ENCODE data around the gene HNRNPC. TPM values are rescaled to one million over a fixed set of nuclear protein-coding genes. Genes with fewer than 3 reads are reported as not detected.
"Not testable (repeated sequence)": the region's sequence is repeated elsewhere in the genome, so short reads cannot be mapped to it uniquely, and the experiment has no call there.

HNRNPC gene
- polyA plus RNA-seq, 3 donors from 2014 or later, result 622 to 879 (median 758) TPM

DNA sequence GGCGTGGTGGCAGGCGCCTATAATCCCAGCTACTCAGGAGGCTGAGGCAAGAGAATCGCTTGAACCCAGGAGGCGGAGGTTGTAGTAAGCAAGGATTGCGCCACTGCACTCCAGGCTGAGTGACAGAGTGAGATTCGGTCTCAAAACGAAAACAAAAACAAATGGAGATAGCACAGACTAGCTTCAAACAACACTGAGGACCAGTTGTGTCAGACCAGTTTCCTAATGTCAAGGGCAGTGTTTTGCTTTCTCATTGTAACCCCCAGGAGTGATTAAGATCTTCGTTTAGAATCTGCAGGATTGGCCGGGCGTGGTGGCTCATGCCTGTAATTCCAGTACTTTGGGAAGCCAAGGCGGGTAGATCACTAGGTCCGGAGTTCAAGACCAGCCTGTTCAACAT is 29.1 kb upstream of the HNRNPC start:
- DNase-seq, result no peak
- Mint-ChIP-seq H3K27me3 (ENCODE audit: low read depth in 3 of 3) (peaks cover 0 to 20% (median 9%) of the 10 kb centered on the region in 3 donors), H3K4me3 (no peak overlapping the region), H3K9me3 (no peaks in the 10 kb centered on the region), H3K36me3 (no peaks in the 10 kb centered on the region), H3K4me1 (peaks cover 0 to 2% of the 10 kb centered on the region in 2 donors), H3K27ac (no peak overlapping the region)

DNA sequence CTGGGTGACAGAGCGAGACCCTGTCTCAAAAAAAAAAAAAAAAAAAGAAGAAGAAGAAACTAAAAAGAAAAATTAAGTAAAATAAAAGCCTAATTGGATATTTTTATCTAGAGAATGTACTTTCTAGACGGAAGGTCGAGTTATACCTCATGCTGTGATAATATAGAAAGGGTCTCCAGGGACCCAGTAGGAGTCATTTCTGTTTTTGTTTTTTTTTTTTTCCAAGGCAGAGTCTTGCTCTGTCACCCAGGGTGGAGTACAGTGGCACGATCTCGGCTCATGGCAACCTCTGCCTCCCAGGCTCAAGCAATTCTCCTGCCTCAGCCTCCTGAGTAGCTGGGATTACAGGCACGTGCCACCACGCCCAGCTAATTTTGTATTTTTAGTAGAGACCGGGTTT is 24.8 kb upstream of the HNRNPC start:
- not testable (repeated sequence) for H3K36me3 Mint-ChIP-seq; DNase-seq; H3K9me3 Mint-ChIP-seq; H3K27ac Mint-ChIP-seq; H3K4me1 Mint-ChIP-seq; H3K4me3 Mint-ChIP-seq; H3K27me3 Mint-ChIP-seq (ENCODE audit: low read depth in 3 of 3)

DNA sequence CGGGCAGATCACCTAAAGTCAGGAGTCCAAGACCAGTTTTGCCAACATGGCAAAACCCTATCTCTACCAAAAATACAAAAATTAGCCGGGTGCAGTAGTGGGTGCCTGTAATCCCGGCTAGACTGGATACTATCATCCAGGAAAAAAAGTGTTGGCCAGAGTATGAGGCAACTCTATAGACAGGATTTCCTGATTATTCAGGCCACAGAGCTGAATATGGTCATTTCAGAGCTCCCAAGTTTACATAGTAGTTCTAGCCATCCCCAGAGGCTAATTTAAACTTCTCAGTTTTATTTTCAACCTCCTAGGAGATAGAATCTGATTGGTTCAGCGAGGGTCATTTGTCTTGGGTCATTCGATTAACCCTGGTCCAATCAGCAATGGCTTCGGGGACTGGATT is 17.9 kb upstream of the HNRNPC start:
- Mint-ChIP-seq H3K27ac (no peak overlapping the region), H3K36me3 (no peaks in the 10 kb centered on the region), H3K4me3 (no peak overlapping the region), H3K4me1 (peaks cover 10 to 12% of the 10 kb centered on the region in 2 donors), H3K9me3 (no peaks in the 10 kb centered on the region), H3K27me3 (ENCODE audit: low read depth in 3 of 3) (peaks cover 2 to 6% (median 4%) of the 10 kb centered on the region in 3 donors)
- no peak for DNase-seq

DNA sequence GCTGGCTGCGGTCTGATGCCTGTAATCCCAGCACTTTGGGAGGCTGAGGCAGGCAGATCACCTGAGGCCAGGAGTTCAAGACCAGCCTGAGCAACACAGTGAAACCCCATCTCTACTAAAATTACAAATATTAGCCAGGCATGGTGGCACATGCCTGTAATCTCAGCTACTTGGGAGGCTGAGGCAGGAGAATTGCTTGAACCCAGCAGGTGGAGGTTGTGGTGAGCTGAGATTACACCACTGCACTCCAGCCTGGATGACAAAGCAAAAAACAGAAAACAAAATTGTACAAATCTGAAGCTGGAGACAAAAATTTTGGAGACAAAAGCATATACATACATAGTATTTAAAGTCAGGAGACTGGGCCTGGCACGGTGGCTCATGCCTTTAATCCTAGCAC is 17.3 kb upstream of the HNRNPC start:
- H3K4me3 Mint-ChIP-seq; H3K27me3 Mint-ChIP-seq (ENCODE audit: low read depth in 3 of 3); H3K27ac Mint-ChIP-seq; H3K9me3 Mint-ChIP-seq; H3K36me3 Mint-ChIP-seq; DNase-seq: not testable (repeated sequence)
- H3K4me1 Mint-ChIP-seq, result peaks cover 10 to 12% of the 10 kb centered on the region in 2 donors

DNA sequence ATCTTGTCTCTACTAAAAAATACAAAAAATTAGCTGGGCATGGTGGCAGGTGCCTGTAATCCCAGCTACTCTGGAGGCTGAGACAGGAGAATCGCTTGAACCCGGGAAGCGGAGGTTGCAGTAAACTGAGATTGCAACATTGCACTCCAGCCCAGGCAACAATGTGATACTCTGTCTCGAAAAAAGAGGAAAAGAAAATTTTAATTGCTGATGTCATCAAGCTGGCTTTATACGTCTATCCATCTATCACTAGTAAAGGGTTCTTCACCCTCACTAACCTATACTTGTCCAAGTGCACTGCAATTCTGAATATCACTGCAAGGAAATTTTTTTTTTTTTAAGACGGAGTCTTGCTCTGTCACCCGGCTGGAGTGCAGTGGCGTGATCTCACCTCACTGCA is 12.7 kb upstream of the HNRNPC start:
- H3K27me3 Mint-ChIP-seq (ENCODE audit: low read depth in 3 of 3); DNase-seq; H3K4me3 Mint-ChIP-seq; H3K4me1 Mint-ChIP-seq; H3K27ac Mint-ChIP-seq; H3K36me3 Mint-ChIP-seq; H3K9me3 Mint-ChIP-seq: not testable (repeated sequence)

DNA sequence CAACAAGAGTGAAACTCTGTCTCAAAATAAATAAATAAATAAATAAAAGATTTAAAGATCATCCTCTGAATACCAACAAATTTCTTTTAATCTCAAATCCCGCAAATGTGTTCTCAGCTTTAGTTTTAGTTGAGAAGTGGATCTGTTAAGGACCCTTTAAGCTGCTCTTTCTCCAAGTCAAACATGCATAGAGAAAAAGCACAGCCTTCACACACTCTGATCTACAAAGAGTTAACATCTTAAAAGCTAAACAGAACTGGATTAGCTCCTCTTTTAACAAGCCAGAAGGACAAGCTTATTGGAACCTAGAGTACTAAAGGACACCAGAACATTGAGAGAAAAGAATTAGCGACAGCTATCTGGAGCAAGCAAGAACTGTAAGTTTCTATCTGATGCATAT is 10.5 kb upstream of the HNRNPC start, which contains the start of gene RPGRIP1:
Gene RPGRIP1, plus strand, starts transcription at position 301 of the 400 bp plus-strand sequence. CDS start 7,894 bp downstream, outside the sequence.
- Mint-ChIP-seq H3K27me3 (ENCODE audit: low read depth in 3 of 3) (peaks cover 0 to 3% (median 0%) of the 10 kb centered on the region in 3 donors), H3K27ac (no peak within 1 kb of the TSS), H3K4me1 (no peaks in the 10 kb centered on the region), H3K4me3 (no peak within 1 kb of the TSS), H3K36me3 (no peaks in the 10 kb centered on the region), H3K9me3 (no peaks in the 10 kb centered on the region)
- no peak for DNase-seq

DNA sequence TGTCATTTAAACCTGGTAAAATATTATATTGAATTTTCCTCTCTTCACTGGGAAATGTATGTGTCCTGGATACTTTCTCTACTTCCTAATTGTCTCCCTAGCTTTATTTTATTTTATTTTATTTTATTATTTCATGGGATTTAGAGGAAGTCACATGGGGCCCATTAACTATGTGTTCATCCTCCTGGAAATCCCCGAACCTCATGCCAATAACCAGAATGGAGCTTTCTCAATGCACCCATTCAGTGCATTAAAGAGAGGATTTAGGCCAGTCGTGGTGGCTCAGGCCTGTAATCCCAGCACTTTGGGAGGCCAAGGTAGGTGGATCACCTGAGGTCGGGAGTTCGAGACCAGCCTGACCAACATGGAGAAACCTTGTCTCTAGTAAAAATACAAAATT is 9.4 kb upstream of the HNRNPC start:
- peaks cover 0 to 3% (median 1%) of the 10 kb centered on the region in 3 donors for H3K27me3 Mint-ChIP-seq (ENCODE audit: low read depth in 3 of 3)
- DNase-seq, result no peak
- H3K9me3 Mint-ChIP-seq, result no peaks in the 10 kb centered on the region

DNA sequence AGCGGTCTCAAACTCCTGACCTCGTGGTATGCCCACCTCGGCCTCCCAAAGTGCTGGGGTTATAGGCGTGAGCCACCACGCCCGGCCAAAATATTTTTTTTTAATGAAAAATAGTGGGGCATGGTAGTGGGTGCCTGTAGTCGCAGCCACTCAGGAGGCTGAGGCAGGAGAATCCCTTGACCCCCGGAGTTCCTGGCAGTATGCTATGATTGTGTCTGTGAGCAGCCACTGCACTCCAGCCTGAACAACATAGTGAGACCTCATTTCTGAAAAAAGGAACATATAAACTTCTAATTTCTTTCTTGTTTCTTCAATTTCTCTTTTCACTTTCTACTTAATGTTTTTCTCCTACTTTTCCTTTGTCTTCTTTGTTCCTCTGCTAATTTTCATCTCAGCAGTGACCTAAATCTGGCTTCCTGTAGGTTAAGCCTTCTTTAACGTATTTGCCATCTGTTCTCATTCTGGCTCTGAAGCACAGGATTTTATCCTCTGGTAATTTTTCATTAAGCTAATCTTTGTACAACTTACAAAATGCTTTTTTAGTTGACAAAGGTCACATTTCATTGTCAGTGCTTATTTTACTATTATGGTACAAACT is 6.1 kb upstream of the HNRNPC start:
- Mint-ChIP-seq H3K27me3 (ENCODE audit: low read depth in 3 of 3) (peaks cover 0 to 5% (median 1%) of the 10 kb centered on the region in 3 donors), H3K36me3 (no peaks in the 10 kb centered on the region), H3K4me3 (no peak overlapping the region), H3K27ac (no peak overlapping the region), H3K9me3 (no peaks in the 10 kb centered on the region), H3K4me1 (no peaks in the 10 kb centered on the region)
- no peak for DNase-seq

More for the DNA sequence above, 9.4 kb upstream of the HNRNPC start:
- Mint-ChIP-seq H3K27ac (no peak overlapping the region), H3K36me3 (no peaks in the 10 kb centered on the region), H3K4me1 (no peaks in the 10 kb centered on the region), H3K4me3 (no peak overlapping the region)

DNA sequence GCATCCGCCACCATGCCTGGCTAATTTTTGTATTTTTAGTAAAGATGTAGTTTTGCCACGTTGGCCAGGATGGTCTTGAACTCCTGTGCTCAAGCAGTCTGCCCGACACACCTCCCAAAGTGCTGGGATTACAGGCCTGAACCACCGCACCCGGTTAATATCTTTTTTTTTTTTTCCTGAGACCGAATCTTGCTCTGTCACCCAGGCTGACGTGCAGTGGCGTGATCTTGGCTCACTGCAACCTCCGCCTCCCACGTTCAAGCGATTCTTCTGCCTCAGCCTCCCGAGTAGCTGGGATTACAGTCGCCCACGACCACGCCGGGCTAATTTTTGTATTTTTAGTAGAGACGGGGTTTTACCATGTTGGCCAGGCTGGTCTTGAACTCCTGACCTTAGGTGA is 3.4 kb upstream of the HNRNPC start:
- not testable (repeated sequence) for DNase-seq, H3K27ac Mint-ChIP-seq, H3K9me3 Mint-ChIP-seq, H3K36me3 Mint-ChIP-seq, H3K4me3 Mint-ChIP-seq
- Mint-ChIP-seq H3K4me1 (peaks cover 17 to 24% of the 10 kb centered on the region in 2 donors), H3K27me3 (ENCODE audit: low read depth in 3 of 3) (peaks cover 10 to 23% (median 16%) of the 10 kb centered on the region in 3 donors)

DNA sequence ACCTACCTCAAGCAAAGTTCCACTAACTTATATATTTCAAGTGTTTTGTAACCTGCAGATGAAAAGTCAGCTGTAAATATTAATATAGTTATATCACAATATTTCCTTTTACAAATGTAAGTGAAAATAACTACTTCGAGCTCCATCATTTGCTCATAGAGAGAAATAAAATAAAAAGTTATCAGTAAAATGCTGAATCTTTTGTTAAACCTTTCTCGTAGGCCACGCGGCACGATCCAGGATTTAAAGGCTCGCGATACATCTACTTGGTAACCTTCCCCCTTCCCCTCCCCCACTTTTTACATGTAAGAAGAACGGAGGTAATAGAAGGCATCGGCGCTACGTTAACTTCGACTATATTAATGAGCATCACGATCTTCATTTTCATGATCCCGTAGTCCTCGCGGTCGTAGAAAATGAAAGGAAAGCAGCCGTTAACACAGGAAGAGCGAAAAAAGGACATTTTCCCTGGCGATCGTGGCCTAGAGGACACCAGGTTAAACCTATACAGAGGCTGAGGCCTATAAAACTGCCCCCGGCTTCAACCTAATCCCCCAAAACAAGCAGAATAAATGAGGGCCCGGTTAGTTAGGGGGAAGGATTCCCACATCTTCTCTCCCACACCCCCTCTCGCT is 508 bp downstream of the HNRNPC start:
- peaks cover 14 to 28% (median 20%) of the 10 kb centered on the region in 3 donors for H3K27me3 Mint-ChIP-seq (ENCODE audit: low read depth in 3 of 3)
- peak overlapping the region; percentile 99 to 100 (median 100) for H3K27ac Mint-ChIP-seq
- DNase-seq, result peak in 1 of 3 donors; percentile 34
- peaks cover 0 to 19% (median 19%) of the 10 kb centered on the region in 3 donors for H3K36me3 Mint-ChIP-seq
- H3K9me3 Mint-ChIP-seq, result no peaks in the 10 kb centered on the region
- H3K4me1 Mint-ChIP-seq, result peaks cover 54 to 64% of the 10 kb centered on the region in 2 donors
- peak overlapping the region; percentile 93 to 100 (median 99) for H3K4me3 Mint-ChIP-seq

DNA sequence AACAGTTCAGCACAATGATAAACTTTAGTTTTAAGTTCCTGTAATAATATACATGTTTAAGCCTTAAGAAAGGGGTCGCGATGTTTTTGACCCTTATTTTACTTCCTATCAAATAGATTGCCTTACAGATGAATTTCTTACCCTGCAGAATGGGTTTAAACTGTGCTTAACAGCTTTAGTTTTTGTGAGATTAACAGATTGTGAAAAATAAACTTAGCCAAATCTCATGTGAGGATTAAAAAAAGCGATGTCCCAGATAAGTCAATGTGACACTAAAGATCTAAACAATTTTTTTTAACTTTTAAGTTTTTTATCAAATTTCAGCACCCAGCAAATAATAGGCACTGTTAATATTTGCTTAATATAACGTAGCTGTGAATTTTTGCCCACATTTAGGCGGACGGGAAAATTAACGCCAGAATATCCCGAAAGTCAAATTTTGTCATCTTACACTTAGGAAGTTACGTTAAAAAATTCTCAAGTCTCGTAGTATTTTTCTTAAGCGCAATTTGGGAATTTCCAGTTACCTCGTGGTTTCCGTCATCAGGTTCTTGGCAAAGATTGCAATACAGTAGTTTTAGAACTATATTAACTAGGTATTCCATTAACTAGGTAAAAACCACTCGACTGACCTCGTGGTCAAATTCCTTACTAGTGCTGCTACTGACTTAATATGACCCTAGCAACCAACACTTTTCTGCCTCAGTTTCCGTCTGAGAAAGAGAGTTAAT is 1.2 kb downstream of the HNRNPC start:
- peaks cover 14 to 28% (median 22%) of the 10 kb centered on the region in 3 donors for H3K27me3 Mint-ChIP-seq (ENCODE audit: low read depth in 3 of 3)
- H3K9me3 Mint-ChIP-seq, result no peaks in the 10 kb centered on the region
- peaks cover 60 to 71% of the 10 kb centered on the region in 2 donors for H3K4me1 Mint-ChIP-seq
- H3K4me3 Mint-ChIP-seq, result peak overlapping the region; percentile 93 to 100 (median 99)
- peaks cover 0 to 25% (median 23%) of the 10 kb centered on the region in 3 donors for H3K36me3 Mint-ChIP-seq
- H3K27ac Mint-ChIP-seq, result peak overlapping the region; percentile 99 to 100 (median 100)
- no peak for DNase-seq

DNA sequence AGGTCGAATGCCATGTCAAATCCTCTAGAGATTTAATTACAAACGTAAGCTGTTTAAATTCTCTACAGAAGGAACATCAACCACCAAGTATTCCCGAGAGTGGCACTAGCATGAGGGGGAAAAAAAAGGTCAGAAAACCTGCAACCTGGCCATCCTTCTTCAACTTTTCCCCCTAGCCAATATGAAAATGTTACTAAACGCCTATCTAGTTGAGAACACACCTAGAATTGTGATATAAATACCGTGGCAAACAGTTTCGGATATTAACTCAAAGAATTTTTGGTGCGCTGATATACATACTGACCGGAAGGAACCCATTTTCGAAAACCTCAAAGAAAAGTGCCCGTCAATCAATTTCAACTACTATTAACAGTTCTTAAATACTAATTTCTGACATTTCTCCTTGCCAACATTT is 1.8 kb downstream of the HNRNPC start:
- DNase-seq, result no peak
- peak overlapping the region; percentile 99 to 100 (median 100) for H3K27ac Mint-ChIP-seq

DNA sequence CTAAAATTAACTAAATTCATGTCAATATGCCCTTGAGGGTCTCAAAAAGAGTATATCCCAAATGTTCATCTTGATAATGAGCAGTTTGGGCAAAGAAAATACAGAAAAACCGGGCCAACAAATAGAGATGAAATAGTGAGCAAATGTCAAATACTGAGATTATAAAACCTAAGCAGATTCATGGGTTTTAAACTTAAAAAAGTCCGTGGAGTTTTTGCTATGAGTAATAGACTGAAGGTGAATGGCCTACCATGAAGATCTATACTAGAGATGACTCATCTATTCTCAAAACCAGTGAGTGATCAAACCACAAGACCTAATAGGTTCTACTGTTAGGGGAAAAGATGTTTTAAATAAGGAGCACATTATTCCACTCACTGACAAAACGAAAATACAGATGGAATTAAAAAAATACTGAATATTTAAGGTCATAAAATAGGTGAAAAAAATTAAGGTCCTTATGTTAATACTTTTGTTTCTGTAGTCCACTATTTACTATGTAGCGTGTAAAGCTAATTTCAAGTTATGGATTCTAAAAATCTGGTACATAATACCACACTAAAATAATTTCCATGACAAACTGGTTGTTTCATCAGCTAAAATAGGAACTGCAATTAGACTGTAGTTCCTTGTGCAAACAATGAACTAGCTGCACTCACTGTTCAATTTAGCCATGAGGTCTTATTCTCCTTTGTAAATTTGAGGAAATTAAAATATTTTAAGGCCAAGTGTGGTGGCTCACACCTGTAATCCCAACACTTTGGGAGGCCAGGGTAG is 5.0 kb downstream of the HNRNPC start:
- Mint-ChIP-seq H3K4me3 (peak overlapping the region; percentile 9 to 100 (median 62)), H3K36me3 (peaks cover 5 to 41% (median 34%) of the 10 kb centered on the region in 3 donors), H3K27me3 (ENCODE audit: low read depth in 3 of 3) (peaks cover 7 to 22% (median 21%) of the 10 kb centered on the region in 3 donors), H3K27ac (peak overlapping the region; percentile 65 to 99 (median 84)), H3K9me3 (no peaks in the 10 kb centered on the region), H3K4me1 (peaks cover 82 to 90% of the 10 kb centered on the region in 2 donors)
- no peak for DNase-seq

More for the DNA sequence above, 1.8 kb downstream of the HNRNPC start:
- H3K4me1 Mint-ChIP-seq, result peaks cover 67 to 77% of the 10 kb centered on the region in 2 donors
- peaks cover 0 to 29% (median 27%) of the 10 kb centered on the region in 3 donors for H3K36me3 Mint-ChIP-seq
- H3K9me3 Mint-ChIP-seq, result no peaks in the 10 kb centered on the region
- peaks cover 14 to 29% (median 22%) of the 10 kb centered on the region in 3 donors for H3K27me3 Mint-ChIP-seq (ENCODE audit: low read depth in 3 of 3)
- H3K4me3 Mint-ChIP-seq, result peak overlapping the region; percentile 93 to 100 (median 99)
